ENCODE data around the gene TGM3.

TGM3 gene

DNA sequence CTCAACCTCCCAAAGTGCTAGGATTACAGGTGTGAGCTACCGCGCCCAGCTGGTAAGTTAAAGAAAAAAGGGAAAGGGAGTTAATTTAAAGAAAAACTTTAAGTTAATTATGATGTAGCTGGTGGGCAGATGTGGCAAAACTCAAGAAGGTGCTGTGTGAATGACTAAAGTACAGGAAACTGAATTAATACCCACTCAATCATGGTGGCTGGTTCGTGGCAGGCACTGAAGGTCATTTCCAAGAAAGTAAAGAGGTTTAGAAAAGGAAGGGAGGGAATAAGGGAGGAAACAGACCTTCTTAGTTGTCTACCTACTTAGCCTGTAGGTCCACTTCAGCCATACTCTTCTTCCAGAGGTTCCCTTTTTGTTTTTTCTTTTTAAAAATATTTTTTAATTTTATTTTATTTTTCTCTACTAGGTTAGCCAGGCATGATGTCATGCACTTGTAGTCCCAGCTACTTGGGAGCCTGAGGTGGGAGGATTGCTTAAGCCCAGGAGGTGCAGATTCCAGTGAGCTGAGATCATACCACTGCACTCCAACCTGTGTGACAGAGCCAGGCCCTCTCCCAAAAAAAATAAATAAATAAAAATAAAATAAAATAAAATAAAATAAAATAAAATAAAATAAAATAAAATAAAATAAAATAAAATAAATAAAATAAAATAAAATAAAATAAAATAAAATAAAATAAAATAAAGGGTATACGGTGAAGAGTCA is 11.9 kb upstream of the TGM3 start:
- no peak for DNase-seq (ENCODE audit: low read depth)

DNA sequence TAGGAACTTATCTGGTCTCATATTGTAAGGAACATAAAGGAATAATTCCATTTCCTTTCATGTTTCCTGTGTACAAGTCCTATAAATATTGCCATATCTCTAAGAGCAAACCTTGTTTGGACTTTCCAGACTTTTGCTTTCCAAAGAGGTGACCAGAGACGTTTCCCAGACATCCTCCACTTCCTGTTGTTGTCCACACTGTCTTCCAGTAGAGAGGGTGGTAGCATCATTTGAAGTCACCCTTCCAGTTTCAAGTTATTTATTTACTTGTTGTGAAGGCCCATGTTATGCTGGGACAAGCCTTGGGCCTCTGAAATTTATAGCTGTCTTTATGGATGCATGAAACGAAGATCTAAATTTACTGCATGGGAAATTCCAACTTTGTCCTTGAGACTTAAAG is 10.6 kb upstream of the TGM3 start:
- DNase-seq (ENCODE audit: low read depth): no peak

DNA sequence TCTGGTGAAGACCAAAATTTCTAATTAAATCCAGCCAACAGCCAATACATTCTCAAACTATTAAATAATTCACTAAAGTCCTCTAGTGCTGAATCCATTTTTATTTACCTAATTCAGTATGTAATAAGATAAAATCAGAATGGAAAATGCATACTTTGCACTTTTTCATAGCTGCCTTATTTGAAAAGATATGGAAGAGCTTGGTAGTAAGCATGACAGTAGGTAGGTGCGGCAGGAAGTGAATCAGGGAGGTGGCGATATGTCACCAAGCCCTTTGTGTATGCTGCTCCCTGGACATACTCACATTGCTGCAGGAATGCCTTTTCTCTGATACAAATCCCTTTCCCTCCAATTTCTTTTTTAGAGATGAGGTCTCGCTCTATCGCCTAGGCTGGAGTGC is 10.2 kb upstream of the TGM3 start:
- DNase-seq (ENCODE audit: low read depth): no peak

DNA sequence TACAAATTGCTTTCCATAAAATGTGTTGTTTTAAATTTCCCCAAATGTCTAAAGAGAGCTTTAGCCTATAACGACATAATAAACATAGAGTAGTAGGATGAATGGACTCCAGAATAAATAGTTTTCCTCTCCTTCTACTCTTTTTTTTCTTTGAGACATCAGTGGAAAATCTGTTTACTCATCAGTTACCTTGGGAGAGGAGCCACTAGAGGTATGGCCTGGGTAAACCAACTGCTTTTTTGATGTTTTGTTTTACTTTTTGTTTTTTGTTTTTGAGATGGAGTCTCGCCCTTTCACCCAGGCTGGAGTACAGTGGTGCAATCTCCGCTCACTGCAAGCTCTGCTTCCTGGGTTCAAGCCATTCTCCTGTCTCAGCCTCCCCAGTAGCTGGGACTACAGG is 8.3 kb upstream of the TGM3 start:
- DNase-seq (ENCODE audit: low read depth): no peak

DNA sequence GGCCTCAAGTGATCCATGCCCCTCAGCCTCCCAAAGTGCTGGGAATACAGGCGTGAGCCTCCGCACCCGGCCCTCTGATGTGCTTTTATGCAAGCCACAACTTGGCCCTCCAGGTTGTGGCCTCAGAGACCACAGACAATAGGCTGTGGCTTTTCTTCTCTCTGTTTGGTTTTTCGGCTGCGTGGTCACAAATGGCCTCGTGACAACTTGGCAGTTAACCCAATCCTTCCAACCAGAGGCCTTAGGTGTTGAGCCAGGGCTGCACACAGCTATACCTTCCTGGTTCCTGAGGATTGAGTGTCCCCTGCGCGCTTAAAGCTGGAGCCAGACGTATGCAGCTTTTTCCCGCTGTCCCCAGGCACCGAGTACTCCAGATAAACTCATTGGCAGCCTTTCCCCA is 6.3 kb upstream of the TGM3 start:
- DNase-seq (ENCODE audit: low read depth): no peak

DNA sequence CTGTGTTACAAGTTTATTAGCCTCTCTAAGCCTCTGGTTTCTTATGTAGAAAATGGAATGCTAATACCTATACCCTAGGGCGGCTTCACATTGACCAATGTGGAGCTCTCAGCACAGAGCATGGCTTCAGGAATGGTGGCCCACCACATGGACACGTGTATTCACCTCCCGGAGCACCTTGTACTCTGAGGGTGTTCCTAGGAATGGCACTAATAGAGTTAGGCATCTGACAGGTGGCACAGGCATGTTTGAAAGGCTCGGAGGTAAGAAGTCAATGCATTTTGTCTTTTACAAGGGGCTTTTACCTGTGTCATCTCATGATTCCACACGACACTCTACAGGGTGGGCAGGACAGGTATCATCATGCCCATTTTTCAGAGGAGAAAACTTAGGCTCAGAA is 5.3 kb upstream of the TGM3 start:
- DNase-seq (ENCODE audit: low read depth): no peak

DNA sequence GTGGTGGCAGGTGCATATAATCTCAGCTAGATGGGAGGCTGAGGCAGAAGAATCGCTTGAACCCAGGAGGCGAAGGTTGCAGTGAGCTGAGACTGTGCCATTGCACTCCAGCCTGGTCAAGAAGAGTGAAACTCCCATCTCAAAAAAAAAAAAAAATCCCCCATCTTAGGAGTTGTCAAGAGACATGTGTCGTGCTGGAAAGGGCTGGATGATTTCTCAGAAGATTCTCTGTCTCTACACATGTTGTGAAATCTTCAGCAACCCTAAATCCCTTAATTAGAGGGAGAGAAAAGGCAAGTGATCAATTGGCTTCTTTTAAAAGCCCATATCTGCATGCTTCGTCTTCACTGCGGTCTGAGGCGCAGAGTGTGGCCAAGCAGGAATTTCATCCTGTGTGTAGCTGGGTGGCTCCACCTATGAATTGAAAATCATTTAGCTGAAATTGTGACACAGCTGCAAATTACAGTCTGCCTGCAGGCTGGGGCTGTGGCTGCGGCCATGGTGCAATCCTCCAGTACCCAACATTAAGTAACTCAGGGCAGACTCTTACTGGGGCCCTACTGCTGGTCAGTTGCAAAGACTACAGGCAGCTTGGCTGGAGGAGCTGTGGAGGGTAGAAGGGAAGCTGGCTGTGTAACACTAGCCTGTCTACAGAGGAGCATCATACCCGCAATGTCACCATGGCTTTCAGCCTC is 3.2 kb upstream of the TGM3 start:
- DNase-seq (ENCODE audit: low read depth): no peak

DNA sequence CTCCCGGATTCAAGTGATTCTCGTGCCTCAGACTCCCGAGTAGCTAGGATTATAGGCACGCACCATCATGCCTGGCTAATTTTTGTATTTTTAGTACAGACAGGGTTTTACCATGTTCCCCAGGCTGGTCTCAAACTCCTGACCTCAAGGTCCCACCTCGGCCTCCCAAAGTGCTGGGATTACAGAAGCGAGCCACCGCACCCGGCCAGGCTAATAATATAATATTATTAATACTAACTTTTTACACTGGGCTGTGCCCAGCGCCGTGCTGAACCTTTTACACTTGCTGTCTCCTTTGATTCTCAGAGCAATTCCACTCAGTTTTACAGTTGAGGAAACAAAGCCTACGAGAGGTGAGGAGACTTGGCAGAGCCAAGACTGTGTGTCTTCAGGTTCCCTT is 2.3 kb upstream of the TGM3 start:
- DNase-seq (ENCODE audit: low read depth): no peak

DNA sequence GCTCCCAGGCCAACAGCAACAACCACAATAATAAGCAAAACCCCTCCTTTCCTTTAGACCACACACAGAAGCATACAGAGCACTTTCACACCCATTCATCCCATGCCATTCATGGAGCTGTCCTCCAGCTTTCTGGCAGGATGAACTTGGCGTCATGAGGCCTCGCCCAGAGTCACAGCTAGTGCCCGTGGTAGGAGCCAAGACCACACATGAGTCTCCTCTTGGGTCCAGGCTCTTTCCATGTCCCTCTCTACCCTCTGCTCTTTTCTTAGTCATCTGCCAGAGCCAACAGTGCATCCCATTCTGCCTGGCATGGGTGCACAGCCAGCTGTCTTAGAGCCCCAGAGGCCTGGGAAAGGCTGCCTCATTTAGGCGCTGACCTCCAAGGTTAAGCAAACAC is 1.8 kb upstream of the TGM3 start:
- no peak for DNase-seq (ENCODE audit: low read depth)

DNA sequence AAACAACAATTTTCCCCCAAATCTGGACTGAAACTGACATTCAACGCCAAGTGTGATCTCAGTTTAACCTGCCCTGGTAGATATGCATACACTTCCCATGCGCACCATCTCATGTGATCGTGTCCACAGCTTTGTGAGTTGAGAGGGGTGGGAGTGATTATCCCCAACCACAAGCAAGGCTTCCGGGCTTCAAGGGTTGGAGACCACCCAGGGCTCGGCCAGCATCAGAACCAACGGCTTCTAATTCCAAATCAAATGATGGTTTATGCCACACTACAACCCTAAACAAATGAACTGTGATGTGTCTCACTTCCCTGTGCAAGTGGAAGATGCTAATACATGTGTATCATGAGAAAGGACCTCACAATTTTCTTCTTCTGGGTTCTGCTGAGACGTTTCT is 515 bp upstream of the TGM3 start:
- no peak for DNase-seq (ENCODE audit: low read depth)

DNA sequence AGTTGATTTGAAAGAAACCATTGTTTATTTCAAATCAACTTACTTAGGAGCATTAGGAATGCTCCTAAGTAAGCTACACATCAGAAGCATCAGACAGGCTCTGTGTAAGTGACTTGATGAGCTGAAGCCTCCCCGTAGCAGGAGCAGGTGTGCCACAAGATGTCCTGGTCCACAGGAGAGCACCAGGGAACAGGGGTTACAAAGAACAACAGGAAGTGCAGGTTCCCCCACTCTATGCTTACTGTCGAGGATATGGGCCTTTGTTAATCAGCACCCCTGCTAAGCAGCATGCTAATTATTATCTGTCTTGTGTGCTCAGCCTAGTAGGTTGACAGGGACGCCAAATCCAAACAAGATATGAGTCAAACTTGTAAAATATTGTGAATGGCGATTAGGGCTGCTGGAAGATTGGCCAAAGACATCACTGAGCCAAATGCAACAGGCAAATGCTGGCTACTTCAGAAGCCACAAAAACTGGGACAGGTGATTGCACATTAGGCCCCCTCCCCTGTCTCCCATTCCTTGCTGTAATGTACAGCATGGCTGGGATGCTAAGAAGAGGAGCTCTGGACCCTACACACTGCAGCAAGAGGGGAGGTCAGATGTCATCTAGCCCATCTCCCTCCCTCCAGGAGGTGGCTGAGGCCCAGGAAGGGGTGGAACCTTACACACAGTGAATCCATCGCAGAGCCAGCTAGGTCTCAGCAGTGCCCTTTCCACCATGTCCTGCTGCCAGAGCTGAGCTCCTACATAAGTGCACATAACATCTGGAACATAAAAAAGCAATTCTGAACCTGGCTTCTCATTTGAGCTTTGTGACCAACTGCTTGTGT is 939 bp downstream of the TGM3 start:
- no peak for DNase-seq (ENCODE audit: low read depth)

DNA sequence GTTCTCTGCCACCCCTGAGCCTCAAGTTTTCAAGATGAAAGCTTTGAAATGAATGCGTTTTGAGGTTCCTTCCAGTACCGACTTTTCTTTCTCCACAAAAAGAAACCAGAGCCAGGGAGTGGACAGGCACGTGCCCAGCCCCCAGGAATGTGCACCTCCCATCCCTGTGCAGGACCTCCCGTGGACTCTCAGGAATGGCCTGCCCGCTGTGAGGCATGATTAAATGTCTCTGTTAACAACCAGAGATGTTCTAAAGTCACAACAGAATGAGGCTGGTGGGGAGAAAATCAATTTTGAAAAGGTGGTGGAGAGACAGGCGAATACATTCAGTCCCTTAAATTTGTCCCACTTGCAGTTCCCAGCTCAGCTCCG is 1.5 kb downstream of the TGM3 start:
- DNase-seq (ENCODE audit: low read depth): no peak

DNA sequence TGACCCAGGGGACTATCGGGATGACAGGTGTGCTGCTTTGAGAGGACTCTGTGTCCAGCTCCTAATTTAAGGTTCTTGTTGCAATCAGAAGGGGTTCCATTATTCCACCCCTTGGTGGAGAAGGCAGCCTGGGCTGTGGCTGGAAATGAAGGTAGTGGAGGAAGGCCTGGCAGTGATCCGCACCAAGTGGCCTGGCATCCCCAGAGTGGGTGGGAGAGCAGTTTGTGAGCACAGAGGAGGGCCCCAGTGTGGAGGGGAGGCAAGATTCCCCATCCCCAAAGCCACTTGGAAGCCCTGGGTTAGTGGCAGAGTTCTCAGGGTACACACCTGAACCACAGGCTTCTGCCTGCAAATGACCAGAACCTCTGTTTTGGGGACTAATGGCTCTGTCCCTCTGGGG is 2.3 kb downstream of the TGM3 start:
- no peak for DNase-seq (ENCODE audit: low read depth)

DNA sequence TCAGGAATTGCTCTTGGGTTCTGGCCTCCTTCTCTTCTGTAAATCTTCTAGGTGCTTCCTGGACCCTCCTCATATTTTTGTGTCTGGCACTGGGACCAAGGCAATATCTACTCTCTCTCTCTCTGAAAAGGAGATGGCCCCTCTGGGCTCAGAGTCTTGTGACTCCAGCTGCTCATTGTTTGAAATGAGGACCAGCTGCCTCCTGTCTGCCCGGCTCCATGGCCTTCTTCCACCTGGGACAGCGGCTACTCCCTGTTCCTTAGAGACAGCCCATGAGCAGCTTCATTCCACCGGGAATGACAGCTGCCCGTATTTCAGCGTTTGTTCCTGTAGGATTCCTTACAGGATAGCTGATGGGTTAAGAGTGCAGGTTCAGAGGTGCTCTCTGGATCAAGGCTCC is 2.9 kb downstream of the TGM3 start:
- no peak for DNase-seq (ENCODE audit: low read depth)

DNA sequence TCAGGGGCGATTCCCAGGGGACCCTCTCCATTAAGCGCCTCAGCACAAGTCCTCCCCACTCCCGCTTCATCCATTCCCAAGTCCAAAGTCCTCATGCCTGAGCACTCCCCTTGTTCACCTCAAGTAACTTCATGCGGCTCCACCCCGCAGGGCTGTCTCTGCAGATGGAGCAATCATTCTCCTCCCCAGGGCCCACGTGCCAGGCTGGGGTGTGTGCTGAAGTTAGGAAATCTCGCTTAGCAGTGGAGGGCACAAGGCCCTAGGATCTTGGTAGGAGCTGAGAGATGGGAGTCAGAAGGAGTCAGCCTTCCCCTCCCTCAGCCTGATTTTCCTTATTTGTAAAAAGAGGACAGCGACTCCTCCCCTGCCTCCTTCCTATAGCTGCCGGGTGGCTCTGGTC is 3.5 kb downstream of the TGM3 start:
- no peak for DNase-seq (ENCODE audit: low read depth)

DNA sequence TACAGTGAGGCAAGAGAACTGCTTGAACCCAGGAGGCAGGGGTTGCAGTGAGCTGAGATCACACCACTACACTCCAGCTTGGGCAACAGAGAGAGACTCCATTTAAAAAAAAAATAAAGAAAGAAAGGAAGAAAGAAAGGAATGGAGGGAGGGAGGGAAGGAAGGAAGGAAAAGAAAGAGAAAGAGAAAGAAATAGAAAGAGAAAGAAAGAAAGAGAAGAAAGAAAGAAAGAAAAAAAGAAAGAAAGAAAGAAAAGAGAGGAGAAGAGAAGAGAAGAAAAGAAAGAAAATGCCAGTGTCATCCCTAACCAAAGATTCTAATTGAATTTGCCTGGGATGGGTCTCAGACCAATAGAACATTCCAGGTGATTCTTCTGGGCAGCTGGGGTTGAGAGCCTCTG is 4.2 kb downstream of the TGM3 start:
- DNase-seq (ENCODE audit: low read depth): no peak

DNA sequence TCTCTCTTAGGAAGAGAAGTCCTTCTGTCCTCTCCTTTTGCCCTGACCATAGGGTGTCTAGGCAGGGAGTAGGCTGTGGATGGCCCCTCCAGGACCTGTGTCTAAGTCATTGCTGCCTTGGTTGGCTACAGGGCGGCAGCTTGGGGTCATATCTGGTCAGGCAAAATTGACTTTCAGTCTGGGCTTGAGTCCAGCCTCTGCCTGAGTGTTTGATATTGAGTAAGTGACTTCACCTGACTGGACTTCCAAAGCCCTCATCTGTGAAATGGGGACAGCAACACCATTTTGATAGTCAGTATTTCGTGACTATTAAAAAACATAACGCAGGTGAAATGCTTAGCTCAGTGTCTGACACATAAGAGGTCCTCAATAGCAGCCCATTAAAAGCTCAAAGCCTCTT is 4.6 kb downstream of the TGM3 start:
- DNase-seq (ENCODE audit: low read depth): no peak

DNA sequence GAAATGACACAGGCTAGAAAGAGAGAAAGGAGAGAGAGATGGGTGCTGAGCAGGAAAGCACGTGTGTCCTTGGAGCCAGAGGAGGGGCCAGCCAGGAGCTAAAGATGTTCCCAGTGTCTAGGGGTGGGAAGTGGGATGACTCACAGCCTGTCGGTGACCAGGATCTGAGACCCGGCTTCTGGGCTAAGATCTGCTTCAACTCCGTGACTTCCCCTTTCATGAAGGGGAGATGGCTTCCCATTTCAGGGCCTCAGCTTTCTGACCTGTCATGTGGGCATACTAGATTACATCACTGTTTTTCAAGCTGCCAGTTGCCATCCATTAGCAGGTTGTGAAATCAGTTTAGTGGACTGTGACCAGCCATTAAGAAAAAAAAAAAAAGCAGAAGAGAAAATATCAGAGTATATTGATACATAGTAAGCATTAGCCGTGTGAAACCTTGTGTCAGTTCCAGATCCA is 5.4 kb downstream of the TGM3 start:
- DNase-seq (ENCODE audit: low read depth): no peak

DNA sequence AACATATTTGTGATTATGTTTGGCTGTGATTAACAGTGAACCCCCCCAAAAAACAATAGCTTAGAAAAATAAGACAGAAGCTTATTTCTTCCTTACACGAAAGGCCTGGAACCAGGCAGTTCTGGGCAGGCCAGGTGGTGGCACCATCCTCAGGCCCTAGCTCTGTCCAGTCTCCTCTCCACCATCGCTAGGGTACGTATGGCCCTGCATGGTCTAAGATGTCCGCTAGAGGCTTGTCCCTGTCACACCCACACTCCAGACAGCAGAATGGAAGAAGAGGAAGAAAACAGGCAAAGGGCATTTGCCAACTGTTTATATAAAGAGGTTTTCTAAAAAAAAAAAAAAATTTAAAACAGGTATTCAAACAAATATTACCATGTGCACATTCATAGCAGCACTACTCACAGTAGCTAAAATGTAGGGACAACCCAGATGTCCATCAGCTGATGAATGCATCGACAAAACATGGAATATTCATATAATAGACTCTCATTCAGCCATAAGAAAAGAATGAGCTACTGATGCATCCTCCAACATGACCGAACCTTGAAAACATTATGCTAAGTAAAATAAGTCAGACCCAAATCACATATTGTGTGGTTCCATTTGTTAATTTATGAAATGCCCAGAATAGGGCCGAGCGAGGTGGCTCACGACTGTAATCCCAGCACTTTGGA is 6.7 kb downstream of the TGM3 start:
- DNase-seq (ENCODE audit: low read depth): no peak

DNA sequence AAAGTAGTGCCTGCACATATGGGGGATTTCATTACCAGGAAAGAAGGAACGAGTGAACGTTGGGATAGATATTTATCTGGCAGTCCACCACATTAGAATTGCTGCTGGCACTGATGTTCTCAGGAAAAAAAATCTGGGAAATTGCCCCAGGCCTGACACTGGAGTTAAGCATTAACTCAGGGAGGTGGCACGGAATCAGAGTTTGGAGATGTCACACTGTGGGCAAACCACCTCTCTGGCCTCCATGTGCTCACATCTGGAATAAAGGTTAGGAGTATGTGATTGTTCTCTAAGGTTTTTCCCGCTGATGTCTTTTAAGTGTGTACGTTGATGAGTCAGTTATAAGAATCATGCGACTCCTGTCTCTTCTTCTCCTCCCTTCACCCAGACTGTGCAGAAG is 7.9 kb downstream of the TGM3 start:
- DNase-seq (ENCODE audit: low read depth): no peak

DNA sequence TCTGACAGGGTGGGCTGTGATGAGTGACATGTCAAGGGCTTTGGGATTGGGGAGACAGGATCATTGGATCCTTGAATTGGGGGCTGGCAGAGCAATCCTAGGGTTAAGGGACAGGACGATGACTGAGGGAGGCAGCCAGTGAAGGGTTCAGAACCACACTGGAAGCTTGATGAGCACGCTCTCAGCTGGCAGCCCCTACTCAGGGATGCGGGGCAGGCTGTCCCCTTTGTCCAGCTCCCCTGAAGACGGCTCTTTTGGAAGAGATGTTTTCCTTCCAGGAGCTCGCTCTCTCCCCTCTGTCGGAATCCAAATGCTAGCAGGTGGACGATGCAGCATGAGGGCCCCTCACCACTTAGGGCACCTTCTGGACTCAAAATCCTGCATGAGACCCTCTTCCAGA is 8.4 kb downstream of the TGM3 start:
- no peak for DNase-seq (ENCODE audit: low read depth)

DNA sequence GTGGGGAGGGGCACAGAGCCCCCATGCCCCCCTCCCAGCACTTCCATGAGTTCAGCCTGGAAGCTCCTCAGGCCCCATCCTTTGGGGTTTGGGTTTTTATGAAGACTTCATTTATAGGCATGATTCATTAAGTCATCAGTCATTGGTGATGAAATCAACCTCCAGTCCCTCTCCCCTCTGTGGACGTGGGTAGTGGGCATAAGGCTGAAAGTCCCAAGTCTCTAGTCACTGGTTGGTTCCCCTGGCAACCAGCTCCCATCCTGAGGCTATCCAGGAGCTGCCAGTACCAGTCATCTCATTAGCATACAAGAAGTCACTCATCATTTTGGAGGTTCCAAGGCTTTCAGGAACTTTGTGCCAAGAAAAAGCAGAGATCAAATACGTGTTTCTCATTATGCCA is 9.2 kb downstream of the TGM3 start:
- DNase-seq (ENCODE audit: low read depth): no peak

DNA sequence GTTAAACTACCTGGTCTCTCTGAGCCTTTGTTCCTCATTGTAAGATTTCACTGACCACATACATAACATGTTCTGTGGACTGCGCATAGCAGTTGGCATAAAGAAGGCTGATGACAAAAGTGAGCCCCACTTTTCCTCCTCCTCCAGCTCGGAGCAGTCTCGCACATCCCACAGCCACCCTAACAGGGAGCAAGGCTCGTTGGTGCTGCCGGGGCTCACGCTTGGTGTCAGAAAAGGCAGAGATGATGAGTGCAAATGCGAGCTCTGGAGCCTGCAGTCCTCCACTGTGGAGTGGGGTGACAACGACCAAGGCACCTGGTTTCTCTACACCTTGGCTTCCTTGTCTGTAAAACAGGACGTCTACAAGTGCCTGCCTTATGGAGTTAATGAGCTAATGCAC is 9.7 kb downstream of the TGM3 start:
- DNase-seq (ENCODE audit: low read depth): no peak

Data from T follicular helper cell (primary cell).